Vagina (tissue), 2 donors: Measurements from ENCODE around the gene NUP188. TPM values are rescaled to one million over a fixed set of nuclear protein-coding genes. Genes with fewer than 3 reads are reported as not detected.

Experiments used
- DNase-seq, 2 donors: peaks; one replicate each; pipeline ENCODE4 v3.0.0-alpha.2; 2017; ENCODE audit errors: extremely low spot score in 2 of 2
- H3K27ac ChIP-seq: fragments of 200-600 bp; sonication (generic); one replicate; pipeline ENCODE4 v1.5.1; 2019
- H3K27me3 ChIP-seq: fragments of 200-600 bp; sonication (generic); one replicate; pipeline ENCODE4 v1.5.1; 2019
- H3K36me3 ChIP-seq, 2 donors: fragments of 200-600 bp; sonication (generic); one replicate each; pipeline ENCODE4 v1.5.1; 2017 to 2019
- H3K4me1 ChIP-seq: fragments of 200-600 bp; sonication (generic); one replicate; pipeline ENCODE4 v1.5.1; 2019
- H3K4me3 ChIP-seq, 2 donors: fragments of 200-600 bp; sonication (generic); 1 replicate in 1 of 2; 2 replicates in 1 of 2; pipeline ENCODE4 v1.5.1; 2016 to 2019
- H3K9me3 ChIP-seq: fragments of 200-600 bp; sonication (generic); one replicate; pipeline ENCODE4 v1.5.1; 2019
- POLR2A ChIP-seq, 2 donors: fragments of 450-650 bp; IDR thresholded peaks; one replicate each; pipeline ENCODE4 v1.6.1; 2017; ENCODE audit warnings: antibody characterized with exemption in 2 of 2, mild to moderate bottlenecking in 2 of 2, moderate library complexity in 2 of 2
- POLR2AphosphoS5 ChIP-seq, 2 donors: sonication (generic); formaldehyde crosslinking; IDR thresholded peaks; one replicate each; pipeline ENCODE4 v1.9.0; 2017; ENCODE audit warnings: antibody characterized with exemption in 2 of 2, mild to moderate bottlenecking in 2 of 2, low read depth in 1 of 2; ENCODE audit not compliant: insufficient read depth in 1 of 2
- intact Hi-C: fragments of 100-400 bp; cut with DNase I; formaldehyde crosslinking; loops from one replicate; pipeline ENCODE4 v1.15.1; 2023
- total RNA-seq: library from RNA; depleted of rRNA; stranded (reverse); fragments of >200 nt; gene quantifications from one replicate; pipeline ENCODE4 v1.2.3, GENCODE V29; 2016
- TF ChIP-seq, protein P1 (sequence below), 3 experiments: fragments of 450-650 bp in 2 of 3; fragments of 200-600 bp in 1 of 3; sonication (generic) in 1 of 3; IDR thresholded peaks; one replicate each; pipeline ENCODE4 v1.5.1; 2017 to 2019; ENCODE audit warnings: antibody characterized with exemption in 3 of 3, mild to moderate bottlenecking in 2 of 3, moderate library complexity in 2 of 3

Gene NUP188
- total RNA-seq, 1 donor from 2014 or later: 69.0 TPM

DNA sequence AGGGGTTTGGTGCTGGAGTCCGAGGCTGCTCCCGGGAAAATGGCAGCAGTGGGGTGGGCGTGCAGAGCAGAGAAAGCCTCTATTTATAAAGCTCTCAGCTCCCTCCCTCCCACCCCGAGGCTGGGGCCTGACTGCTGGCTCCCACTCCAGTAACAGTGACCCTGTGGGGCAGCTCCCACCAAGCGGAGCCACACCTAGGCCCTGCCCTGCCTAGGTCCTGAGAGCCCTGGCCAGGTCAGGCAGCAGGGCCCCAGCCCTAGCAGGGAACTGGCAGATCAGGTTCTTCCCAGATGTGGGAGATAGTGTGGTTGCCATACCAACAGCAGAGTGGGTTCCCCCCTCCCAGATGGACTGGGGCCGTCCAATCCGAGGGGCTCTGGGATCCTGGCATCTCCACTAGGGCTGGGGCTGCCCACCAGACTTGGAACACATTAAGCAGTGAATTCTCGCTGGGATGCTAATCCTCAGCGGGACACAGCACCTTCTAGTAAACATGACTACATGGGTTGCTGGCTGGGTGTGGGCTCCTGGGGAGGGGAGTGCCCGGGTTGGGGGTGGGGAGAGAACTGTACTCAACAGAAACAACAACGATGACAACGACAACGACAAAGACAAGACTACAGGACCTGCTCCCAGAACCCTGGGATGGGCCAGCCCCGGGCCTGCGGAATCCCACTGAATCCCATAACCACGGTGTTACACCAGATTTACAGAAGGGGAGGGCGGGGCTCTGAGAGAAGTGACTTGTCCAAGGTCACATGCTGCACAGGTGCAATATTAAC lies 79.1 kb downstream of the NUP188 start:
- DNase-seq: peak in 1 of 2 donors; percentile 87
- peak overlapping the region; percentile 91 to 96 for H3K4me3 ChIP-seq
- peaks cover 48% of the 10 kb centered on the region for H3K4me1 ChIP-seq
- TF ChIP-seq, protein P1, sequence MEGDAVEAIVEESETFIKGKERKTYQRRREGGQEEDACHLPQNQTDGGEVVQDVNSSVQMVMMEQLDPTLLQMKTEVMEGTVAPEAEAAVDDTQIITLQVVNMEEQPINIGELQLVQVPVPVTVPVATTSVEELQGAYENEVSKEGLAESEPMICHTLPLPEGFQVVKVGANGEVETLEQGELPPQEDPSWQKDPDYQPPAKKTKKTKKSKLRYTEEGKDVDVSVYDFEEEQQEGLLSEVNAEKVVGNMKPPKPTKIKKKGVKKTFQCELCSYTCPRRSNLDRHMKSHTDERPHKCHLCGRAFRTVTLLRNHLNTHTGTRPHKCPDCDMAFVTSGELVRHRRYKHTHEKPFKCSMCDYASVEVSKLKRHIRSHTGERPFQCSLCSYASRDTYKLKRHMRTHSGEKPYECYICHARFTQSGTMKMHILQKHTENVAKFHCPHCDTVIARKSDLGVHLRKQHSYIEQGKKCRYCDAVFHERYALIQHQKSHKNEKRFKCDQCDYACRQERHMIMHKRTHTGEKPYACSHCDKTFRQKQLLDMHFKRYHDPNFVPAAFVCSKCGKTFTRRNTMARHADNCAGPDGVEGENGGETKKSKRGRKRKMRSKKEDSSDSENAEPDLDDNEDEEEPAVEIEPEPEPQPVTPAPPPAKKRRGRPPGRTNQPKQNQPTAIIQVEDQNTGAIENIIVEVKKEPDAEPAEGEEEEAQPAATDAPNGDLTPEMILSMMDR (IDR thresholded peaks at IDR 0.05): no peak
- no peak for TF ChIP-seq POLR2AphosphoS5 (IDR thresholded peaks at IDR 0.05; ENCODE audit: insufficient read depth in 1 of 2, low read depth in 1 of 2)
- TF ChIP-seq POLR2A (IDR thresholded peaks at IDR 0.05): no peak
- no peaks in the 10 kb centered on the region for H3K9me3 ChIP-seq
- peak overlapping the region; percentile 95 for H3K27ac ChIP-seq
- intact Hi-C loops: no loop called here
- H3K36me3 ChIP-seq: no peaks in the 10 kb centered on the region
- H3K27me3 ChIP-seq: no peaks in the 10 kb centered on the region

DNA sequence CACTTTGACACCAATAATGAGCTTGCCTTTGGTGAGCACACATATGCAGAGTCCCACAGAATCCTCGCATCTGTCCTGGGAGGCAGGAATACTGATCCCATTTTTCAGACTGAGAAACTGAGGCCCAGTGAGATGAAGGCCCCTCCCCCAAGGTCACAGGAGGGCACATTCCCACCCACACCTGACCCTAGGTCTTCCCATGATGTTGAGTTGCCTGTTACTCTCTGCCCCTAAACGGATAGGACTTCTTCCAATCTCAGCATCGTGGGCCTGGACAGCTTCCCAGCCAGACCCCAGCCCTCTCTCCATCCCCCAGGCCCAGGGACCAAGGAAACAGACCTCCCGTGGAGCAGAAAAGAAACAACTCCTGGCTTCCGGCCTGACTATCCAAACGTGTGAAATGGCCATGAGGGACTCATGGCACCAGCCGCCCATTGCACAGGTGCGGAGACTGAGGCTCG lies 79.8 kb downstream of the NUP188 start:
- Histone ChIP-seq H3K4me1 (peaks cover 44% of the 10 kb centered on the region), H3K36me3 (no peaks in the 10 kb centered on the region), H3K4me3 (peak overlapping the region; percentile 91 to 96), H3K27ac (peak overlapping the region; percentile 95), H3K9me3 (no peaks in the 10 kb centered on the region), H3K27me3 (no peaks in the 10 kb centered on the region)
- DNase-seq: no peak
- no peak for TF ChIP-seq POLR2A (IDR thresholded peaks at IDR 0.05)
- TF ChIP-seq, protein P1 (IDR thresholded peaks at IDR 0.05): no peak
- TF ChIP-seq POLR2AphosphoS5 (IDR thresholded peaks at IDR 0.05; ENCODE audit: insufficient read depth in 1 of 2, low read depth in 1 of 2): no peak
- intact Hi-C loops: no loop called here

DNA sequence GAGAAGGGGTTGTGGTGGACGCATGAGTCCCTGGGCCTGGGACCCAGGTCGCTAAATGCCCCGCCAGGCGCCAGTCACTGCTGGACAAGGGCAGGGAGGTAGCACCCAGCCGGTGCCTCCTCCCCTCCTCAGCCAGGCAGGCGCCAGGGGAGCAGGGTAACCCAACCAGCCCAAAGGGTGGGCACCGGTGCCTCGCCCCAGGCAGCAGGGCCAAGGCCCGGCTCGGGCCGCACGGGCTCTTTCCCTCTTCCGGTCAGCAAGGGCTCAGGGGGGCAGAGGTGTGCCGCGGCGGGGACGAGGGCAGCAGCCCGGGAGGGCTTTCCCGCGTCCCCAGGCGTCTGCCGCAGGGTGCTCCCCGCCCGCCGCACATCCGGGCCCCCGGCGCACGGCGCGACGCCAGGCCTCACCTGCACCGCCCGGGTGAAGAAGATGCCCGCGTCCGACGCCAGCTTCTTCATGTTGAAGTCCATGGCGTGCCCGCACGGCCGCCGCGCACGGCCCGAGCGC lies 80.2 kb downstream of the NUP188 start:
- Histone ChIP-seq H3K4me3 (peak overlapping the region; percentile 91 to 96), H3K36me3 (no peaks in the 10 kb centered on the region), H3K9me3 (no peaks in the 10 kb centered on the region), H3K4me1 (peaks cover 39% of the 10 kb centered on the region), H3K27ac (peak overlapping the region; percentile 95), H3K27me3 (no peaks in the 10 kb centered on the region)
- TF ChIP-seq POLR2AphosphoS5 (IDR thresholded peaks at IDR 0.05; ENCODE audit: insufficient read depth in 1 of 2, low read depth in 1 of 2): no peak
- TF ChIP-seq POLR2A (IDR thresholded peaks at IDR 0.05): no peak
- TF ChIP-seq, protein P1 (IDR thresholded peaks at IDR 0.05): no peak
- peak in 1 of 2 donors; percentile 87 for DNase-seq
- intact Hi-C loops: no loop called here

DNA sequence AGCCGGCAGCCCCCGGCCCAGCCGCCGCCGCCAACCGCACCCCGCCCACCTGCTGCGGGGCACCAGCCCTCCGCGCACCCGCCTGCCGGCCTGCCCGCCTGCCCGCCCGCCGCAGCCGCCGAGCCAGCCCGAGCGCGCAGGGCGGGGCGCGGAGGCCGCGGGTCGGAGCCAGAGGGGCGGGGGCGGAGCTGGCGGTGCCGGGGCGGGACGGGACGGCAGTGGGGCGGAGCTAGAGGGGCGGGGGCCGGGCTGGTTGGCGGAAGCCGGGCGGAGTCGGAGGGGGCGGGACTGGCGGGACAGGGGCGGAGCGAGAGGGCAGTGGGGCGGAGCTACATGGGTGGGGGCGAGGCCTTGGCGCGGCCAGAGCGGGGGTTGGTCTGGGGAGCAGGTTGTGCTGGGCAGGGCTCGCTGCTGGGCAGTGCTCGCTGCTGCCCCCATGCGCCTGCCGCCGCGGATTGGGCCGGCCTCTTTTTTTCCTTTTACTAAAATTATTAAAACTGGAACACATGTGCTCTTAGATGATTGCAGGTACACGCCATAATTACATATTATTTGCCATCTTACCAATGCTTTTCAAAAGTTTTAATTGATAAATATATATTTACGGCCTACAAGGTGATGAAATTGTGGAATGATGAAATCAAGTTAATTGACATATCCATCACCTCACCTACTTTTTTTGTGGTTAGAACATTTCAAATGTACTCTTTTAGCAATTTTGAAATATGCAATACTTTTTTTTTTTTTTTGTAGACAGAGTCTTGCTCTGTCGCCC lies 80.9 kb downstream of the NUP188 start, which contains the start of gene SH3GLB2:
TSS of gene SH3GLB2 (minus strand) at position 140 of the 775 bp plus-strand sequence. CDS start 177 bp downstream, outside the sequence.
- Histone ChIP-seq H3K4me1 (peaks cover 33% of the 10 kb centered on the region), H3K9me3 (no peaks in the 10 kb centered on the region), H3K4me3 (peak within 1 kb of the TSS; percentile 91 to 96), H3K27ac (peak within 1 kb of the TSS; percentile 95), H3K27me3 (no peaks in the 10 kb centered on the region), H3K36me3 (no peaks in the 10 kb centered on the region)
- intact Hi-C loops: no loop called here
- TF ChIP-seq, protein P1 (IDR thresholded peaks at IDR 0.05): peak; percentile 46 to 79 (median 59)
- TF ChIP-seq POLR2A (IDR thresholded peaks at IDR 0.05) (peak in 1 of 2 donors; percentile 56), POLR2AphosphoS5 (IDR thresholded peaks at IDR 0.05; ENCODE audit: insufficient read depth in 1 of 2, low read depth in 1 of 2) (peak; percentile 33 to 60)
- DNase-seq: peak in 1 of 2 donors; percentile 96
